Measurements from ENCODE around the gene KDM6A.

DNA sequence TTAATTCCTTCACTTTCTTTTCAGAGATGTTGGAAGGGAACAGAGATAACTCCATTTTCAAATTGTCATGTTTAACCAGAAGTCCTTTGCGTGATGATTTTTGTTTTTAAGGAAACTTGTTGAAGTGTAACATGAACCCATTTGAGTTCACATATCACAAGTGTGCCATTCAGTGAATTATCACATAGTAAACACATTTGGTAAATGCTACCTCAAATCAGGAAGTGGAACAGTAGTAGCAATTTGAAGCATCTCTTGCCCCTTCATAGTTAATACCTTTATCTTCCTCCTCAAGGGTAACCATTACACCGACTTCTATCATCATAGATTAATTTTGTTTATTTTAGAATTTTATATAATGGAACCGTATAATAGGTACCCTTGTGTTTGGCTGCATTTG is 35.8 kb downstream of the KDM6A start:
- TF ChIP-seq SMC3 (conservative IDR thresholded peaks at IDR 0.05; ENCODE audit: insufficient read depth, low read depth, low read length), result no peak
- no peak for TF ChIP-seq POLR2A (conservative IDR thresholded peaks at IDR 0.05)
- no peak for TF ChIP-seq USF2 (CRISPR knock-in tag; IDR thresholded peaks at IDR 0.05)
- no peak for TF ChIP-seq ZNF24 (IDR thresholded peaks at IDR 0.05)
- no peak for TF ChIP-seq UBTF (IDR thresholded peaks at IDR 0.05; ENCODE audit: borderline replicate concordance in 1 of 2, low read depth in 2 of 2, low read length in 2 of 2)
- no peak for TF ChIP-seq PHF20 (IDR thresholded peaks at IDR 0.05; ENCODE audit: partially characterized antibody)
- TF ChIP-seq, protein P1, sequence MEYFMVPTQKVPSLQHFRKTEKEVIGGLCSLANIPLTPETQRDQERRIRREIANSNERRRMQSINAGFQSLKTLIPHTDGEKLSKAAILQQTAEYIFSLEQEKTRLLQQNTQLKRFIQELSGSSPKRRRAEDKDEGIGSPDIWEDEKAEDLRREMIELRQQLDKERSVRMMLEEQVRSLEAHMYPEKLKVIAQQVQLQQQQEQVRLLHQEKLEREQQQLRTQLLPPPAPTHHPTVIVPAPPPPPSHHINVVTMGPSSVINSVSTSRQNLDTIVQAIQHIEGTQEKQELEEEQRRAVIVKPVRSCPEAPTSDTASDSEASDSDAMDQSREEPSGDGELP (CRISPR knock-in tag; IDR thresholded peaks at IDR 0.05; ENCODE audit: borderline replicate concordance), result no peak
- TF ChIP-seq CBX8 (IDR thresholded peaks at IDR 0.05; ENCODE audit: borderline replicate concordance, extremely low read depth, low read depth, low read length, poor library complexity, severe bottlenecking), result no peak
- TF ChIP-seq SREBF1 (IDR thresholded peaks at IDR 0.05; ENCODE audit: borderline replicate concordance, low read depth, low read length), result no peak
- no peak for TF ChIP-seq RERE (CRISPR knock-in tag; IDR thresholded peaks at IDR 0.05; ENCODE audit: borderline replicate concordance)
- TF ChIP-seq EHMT2 (IDR thresholded peaks at IDR 0.05), result no peak
- TF ChIP-seq ZNF184 (CRISPR knock-in tag; IDR thresholded peaks at IDR 0.05), result no peak
- TF ChIP-seq EZH2 (IDR thresholded peaks at IDR 0.05; ENCODE audit: borderline replicate concordance, low read depth, low read length), result no peak
